Fibroblast of skin of left biceps (primary cell): Measurements from ENCODE around the gene DCC.
"Not testable (repeated sequence)": the region's sequence is repeated elsewhere in the genome, so short reads cannot be mapped to it uniquely, and the experiment has no call there.

Experiments
- DNase-seq, 2 experiments: peaks; one replicate each; pipeline ENCODE4 v3.0.0-alpha.2; 2013; ENCODE audit warnings: low read depth in 2 of 2

Gene DCC

DNA sequence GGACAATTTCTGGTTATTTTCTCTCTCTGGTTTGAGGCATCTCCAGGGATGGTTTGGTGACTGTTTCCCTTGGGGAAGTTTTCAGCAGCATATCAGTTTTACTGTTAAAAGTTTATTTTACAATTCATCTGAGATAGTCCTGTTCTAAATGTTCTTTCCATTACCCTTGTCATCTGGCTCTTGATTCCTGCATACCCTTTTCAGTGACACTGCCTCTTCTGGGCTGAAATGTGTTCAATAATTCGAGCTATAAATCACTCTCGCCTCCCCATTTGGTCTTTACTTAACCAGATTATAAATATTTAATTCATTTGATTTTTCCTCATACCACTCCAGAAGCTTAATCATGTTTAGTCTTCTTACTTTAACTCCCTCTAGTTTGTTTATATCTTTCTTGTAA, 9.5 kb downstream of the DCC start:
- DNase-seq = no peak

DNA sequence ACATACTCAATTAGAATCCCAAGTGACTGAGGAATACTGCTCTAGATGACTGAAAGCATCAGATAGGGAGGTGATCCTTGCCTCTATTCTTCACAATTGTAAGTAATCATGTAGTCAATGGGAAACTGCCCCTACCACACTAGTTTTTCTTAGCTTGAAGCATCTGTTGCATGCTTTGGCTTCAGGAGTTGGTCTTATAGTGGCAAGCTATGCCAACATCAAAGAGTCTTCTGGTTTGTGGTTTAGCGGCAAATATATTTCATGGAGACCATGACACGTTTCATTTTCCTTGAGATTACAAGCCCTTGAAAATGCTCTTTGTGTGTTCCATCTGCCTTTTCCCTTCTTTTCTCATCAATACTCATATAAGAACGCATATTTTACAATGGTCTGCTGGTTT, 12.9 kb downstream of the DCC start:
- DNase-seq = no peak

DNA sequence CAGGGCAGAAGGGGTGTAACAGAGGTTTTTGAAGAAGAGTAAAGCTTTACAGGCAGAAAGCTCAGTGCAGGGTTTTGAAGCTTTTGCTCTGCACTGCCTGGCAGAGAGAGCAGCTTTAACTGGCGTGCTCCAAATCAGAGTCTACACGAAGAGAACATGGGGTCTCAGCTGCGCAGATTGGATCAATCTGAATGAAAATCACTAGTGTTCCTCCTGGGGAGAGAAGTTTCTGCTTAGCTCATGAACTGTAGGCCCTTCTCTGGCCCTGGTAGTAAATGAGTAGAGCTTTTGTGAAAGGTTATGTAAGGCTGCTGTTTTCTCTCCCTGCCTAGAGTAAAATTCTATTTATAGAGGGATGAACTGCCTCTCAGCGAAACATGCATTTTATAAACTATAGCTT, 13.6 kb downstream of the DCC start:
- DNase-seq = no peak

DNA sequence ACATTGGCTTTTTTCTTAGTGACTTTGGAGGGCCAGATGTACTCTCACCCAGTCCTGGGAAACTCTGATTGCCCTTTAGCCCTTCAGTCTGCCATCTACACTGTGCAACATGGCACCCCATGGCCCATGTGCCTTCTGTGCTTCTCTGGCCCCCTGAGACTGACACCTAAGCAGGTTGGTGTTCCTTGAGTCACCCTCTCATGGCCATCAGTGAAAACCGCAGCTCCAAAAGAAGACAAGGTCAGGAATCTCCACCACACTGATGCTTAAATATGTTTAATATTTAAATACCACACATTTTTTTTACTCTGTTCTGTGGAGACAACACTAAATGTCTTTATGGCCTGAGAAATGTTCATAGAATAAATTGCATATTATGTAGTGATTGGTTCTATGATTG, 23.9 kb downstream of the DCC start:
- no peak for DNase-seq

GRCh38 chr18:52366851-52367250, 26.9 kb downstream of the DCC start:
- DNase-seq = not testable (repeated sequence)

- DNase-seq = no peak
Observed at GRCh38 chr18:52367953-52368742, 28.2 kb downstream of the DCC start.

DNA sequence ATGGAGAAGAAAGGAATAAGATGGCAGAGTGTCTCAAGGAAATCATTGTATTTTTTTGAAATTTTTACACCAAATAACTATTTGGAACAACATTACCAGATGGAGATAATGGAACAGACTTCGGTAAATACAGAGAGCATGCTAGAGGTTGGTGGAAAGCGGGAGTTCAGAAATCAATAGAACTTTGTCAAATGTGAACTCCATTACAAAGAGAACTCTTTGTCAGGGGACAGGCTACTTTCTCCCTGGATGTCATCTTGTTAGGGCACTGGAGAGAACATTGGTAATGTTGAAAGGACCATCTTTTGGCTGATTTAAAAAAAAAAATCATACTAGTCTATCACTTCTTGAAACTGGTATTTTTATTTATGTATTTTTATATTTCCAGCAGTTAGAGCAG, 30.8 kb downstream of the DCC start:
- no peak for DNase-seq

DNA sequence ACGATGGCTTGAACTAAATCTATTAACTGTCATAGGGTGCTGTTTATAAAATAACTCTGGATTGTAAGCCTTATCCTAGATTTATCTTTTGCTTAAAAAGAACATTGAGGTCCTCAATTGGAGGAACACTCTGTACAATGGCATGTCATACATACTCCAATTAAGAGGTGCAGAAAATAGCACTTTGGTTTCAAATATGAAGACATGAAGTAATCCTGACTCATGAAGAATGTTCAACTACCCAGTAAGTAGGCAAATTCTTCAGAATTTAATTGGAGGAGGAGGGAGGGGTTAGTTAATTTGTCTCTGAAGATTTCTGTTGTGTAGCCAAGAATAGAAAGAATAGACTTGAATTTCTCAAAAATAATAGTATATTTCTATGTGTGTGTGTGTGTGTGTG, 36.1 kb downstream of the DCC start:
- DNase-seq = no peak

DNA sequence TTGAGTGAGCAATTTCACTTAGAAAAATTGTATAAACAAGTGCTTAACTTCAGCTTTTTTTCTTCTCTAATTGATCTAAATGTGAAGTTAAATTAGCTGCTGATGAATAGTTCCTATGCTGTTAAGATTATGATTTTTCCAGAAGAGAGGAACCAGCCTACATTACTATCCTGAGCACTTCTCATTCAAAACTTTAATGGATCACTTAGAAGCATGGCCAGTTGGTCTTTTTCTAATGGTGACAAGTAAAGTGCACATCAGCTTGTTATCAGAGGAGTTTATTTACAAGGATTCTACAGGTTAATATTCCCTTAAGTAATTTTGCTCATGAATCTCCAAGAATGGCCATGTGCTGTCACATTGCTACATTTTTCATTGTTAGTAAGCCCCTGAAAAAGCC, 37.1 kb downstream of the DCC start:
- no peak for DNase-seq

DNA sequence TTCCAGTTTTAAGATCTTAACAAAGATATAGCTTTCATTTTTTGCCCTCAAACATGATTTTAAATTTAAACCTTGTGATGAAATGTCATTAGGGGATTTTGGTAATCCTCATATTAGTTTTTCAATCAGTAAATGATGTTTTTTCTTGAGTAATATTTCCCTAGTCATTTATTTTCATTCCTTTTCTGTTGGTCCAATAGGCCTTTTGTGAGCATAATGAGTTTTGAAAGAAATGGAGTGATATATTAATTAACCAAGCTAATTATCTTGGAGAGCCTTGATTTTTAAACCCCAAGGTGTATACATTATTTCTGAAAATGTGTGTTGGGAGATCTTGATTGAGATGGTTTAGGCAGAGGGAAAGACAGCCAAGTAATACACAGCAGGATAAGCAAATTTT, 46.3 kb downstream of the DCC start:
- DNase-seq = no peak

DNA sequence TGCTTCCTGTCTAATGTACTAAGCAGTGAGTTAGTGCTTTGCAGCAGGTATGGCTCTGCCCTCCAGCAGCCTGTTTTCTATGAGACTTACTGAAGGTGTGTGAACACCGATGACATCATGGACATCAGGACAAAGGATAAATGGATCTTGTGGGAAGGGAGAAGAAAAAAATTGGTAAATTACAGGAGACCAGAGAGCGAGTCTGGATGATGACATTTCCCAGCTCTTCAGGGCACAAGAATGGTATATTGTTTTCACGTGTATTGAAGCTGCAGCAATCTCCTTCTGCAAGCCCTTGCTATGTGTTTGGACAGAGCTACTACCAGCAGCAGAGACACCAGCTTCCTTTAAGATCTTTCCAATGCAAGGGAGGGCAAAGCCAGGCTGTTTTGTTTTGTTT, 47.2 kb downstream of the DCC start:
- DNase-seq = no peak

DNA sequence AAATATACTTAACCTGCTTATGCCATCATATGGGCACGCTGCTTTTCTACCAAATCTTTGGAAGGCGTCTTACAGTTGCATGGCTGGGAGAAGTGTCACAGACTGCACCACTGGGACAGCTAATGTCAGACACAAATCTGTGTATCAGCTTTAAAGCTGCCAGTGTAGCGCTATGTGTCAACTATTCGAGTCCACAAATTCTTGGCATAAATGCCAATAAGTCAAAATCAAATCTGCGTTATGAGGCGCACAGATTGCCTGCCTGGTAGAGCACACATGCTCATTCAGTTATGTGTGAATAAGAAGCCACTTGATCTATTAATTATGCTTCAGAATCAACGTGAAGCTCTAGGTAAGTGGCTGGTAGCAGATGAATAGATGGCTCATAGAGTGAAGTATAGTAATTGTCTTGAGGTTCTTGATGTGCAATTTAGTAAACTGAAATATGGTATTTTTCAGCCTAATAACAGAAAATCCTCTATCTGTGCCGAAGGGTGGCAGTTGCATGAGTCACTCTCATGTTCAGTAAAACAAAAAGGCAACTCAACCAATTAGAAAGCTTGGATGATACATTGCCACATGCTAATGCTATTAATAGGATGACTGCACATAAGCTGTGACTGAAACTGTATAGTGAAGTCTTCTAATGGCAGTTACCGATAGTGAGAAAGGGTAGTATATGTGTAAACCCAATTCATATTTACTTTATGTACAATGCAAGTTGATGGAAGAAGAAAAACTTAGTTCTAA, 52.0 kb downstream of the DCC start:
- DNase-seq = no peak

GRCh38 chr18:52394602-52395001, 54.6 kb downstream of the DCC start:
- DNase-seq = no peak

DNA sequence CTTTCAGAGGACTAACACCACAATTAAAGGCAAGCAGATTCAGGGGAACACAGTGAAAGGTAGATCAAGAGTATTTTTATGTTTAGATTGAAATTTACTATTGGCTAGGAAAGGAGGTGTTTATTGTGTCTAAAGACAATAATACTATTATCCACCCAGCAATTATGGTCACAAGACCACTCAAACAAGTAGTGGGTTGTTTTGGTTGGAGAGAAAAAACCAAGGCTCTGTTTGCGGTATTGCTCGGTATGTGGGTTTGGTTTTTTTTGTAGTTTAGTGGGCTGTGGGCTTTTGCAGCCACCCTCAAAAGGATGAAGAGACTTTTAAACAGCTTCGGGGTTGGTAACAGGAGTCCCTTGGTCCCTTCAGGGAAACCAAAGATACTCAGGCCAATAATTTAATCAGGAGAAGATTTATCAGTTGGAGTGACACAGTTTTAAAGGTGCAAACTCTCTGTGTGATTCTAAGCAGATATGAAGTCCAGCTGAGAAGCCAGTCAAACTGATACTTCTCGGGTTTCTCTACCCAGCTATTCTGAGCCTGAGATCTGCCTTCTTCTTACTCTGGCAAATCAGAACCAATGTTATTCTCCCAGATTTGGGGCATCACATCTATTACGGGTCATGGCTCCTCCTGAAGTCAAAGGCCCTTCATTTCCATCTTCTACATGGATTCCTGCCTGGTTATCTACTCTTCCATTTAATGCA, 55.3 kb downstream of the DCC start:
- DNase-seq = no peak

GRCh38 chr18:52401236-52401635, 61.2 kb downstream of the DCC start:
- DNase-seq = no peak

- DNase-seq = no peak
Observed at GRCh38 chr18:52402814-52403213, 62.8 kb downstream of the DCC start.

DNA sequence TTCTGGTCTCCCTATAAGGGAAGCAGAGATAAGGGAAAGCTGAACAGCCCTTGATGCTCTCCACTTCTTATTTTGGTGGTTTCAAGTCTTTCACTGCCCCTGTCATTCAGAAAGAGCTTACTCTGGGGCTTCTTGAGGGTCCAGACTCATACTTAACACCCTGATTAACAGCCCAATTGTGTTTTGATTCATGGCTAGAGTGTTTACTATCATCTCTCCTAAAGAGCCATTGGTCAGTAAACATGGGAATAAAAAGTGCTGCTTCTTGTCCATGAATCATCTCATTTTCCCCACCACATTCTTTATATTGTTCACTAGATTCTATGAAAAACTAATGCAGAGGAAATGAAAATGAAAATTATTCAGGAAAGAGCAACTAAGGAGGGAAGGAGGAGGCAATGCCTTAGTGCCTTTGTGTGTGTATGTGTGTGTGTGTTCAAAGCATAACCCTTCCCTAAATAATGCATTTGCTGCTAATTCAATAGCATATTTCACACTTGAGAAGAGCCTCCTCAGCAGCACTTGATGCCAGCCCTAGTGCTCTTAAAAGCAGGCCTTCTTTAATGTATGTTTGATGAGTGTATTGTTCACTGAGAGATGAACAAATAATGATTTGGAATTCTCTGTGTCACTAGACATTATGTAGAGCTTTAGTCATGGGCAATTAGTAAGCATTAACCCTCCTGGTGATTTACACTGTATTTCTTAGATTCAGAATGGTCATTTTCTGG, 63.5 kb downstream of the DCC start:
- DNase-seq = no peak

DNA sequence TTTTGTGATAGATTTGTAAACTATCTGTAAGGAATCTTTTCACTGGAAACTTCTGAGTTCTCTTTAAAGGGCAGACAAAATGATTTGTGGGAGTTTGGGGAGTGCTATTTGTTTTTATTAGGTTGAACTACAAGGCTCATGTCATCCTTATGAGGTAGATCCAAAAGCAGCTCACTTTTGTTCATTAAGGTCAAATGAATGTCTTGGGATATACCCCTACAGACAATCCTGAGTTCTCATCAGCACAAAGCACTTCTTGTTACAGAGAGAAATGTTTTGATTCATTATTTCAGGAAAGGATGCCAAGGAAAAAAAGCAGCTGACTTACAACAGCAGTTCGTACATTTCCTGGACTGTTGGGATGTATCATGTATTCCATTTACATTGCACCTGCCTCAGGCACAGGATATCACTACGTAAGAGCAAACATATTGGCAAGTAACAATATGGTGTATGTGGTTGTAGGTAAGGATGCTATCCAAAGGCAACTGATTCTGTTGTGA, 68.9 kb downstream of the DCC start:
- no peak for DNase-seq

DNA sequence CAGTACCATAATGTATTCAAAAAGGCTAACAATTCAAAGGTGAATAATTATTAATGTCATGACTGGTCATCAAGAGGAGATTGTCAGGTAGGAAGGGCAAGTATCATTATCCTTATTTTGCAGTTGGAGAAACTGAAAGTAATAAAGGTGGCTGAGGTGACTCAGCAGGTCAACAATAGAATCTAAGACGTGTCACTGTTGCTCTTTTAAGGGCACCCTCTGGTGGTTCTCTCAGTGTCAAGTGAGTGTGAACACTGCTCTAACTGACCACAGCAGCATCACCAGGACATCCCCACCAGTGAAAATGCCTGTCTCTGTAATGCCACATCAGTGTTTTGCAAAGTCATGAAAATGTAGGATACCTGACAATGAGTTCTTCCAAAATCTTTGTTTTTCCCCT, 69.7 kb downstream of the DCC start:
- DNase-seq = no peak

DNA sequence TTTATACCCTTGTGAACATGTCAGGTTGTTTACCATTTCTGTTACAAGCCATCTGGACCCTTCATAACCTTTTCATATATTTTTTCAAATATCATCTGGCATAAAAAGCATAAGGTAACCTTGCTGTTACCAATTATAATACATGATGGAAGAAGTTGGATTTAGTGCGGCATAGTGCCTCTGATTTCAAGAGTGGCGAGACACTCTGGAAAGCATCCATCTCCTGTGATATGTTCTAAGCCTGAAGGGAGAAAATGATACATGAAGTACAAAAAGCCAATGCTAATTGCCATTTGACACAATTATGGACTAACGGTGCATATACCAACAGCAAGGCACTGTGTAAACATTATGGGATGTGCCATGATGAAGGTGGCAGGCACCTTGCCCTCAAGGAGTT, 75.1 kb downstream of the DCC start:
- DNase-seq = no peak

- no peak for DNase-seq
Observed at GRCh38 chr18:52422985-52423601, 83.1 kb downstream of the DCC start.

DNA sequence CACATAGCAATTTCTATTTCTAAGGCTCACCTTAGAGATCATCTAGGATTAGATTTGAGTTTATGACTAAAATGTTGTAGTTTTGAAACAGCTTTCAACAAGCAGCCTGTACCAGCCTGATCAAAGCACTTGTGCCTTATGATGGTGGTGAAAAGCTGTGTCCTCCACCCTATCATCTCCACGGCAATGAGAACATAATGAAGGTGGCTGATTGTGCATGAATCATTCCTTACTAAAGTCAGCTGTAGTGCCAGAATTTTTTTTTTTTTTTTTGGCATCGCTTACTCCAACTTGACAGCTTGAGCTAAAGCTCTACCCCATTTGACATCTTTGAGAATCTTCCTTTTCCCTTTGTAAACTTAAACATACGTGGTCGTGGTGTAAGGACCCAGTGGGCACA, 86.0 kb downstream of the DCC start:
- DNase-seq = no peak
